ENCODE measurements around the gene TARBP1. TPM values are rescaled to one million over a fixed set of nuclear protein-coding genes. Genes with fewer than 3 reads are reported as not detected.

Gene TARBP1
- total RNA-seq, 1 experiment from 2014 or later, result 47.3 TPM

DNA sequence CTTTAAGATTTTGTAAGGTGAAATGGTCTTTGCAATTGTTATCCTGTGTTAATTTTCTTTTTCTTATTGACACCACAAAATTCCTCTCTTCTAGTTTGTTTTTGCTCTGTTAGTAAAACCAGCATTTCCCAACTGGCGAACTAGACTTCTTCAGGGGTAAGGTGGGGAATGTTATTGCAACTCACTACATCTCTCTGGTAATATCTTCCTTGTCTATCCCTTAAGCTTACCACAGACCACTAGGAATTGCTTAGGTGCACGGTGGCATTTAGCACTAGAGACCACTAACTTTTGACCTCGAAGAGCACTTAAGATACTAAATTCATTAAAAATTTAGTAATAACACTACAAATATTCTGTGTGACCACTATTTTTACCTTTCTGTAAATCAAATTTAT lies 109.9 kb downstream of the TARBP1 start:
- H3K79me2 ChIP-seq (ENCODE audit: low read depth), result peaks cover 25% of the 10 kb centered on the region
- intact Hi-C loops (cut with micrococcal nuclease; ENCODE audit: unreplicated experiment), result no loop called here
- no peaks in the 10 kb centered on the region; the same call in 1 of the 2 replicates for H3K36me3 ChIP-seq (ENCODE audit: low read depth)
- DNase-seq, result no peak
- H3K4me3 ChIP-seq, result 0 out of 2 replicates have a peak overlapping the region, but pooled peaks have one; percentile 10
- H3K4me2 ChIP-seq, result no peak overlapping the region
- H3F3A ChIP-seq (ENCODE audit: insufficient read depth, low read depth), result peaks cover 34% of the 10 kb centered on the region
- no peak overlapping the region for H2AFZ ChIP-seq
- peaks cover 38% of the 10 kb centered on the region for H3K4me1 ChIP-seq (replicated peaks; ENCODE audit: insufficient read depth)
- H3K9me3 ChIP-seq (ENCODE audit: insufficient read depth, low read depth), result 0 out of 2 replicates have a peak, but pooled peaks cover 9% of the 10 kb centered on the region
- TF ChIP-seq CTCF (conservative IDR thresholded peaks at IDR 0.05) (no peak), EZH2 (IDR thresholded peaks at IDR 0.05; ENCODE audit: low read depth) (no peak)
- CTCF ChIA-PET, result no interaction called here
- no peaks in the 10 kb centered on the region for H4K20me1 ChIP-seq (ENCODE audit: insufficient read depth)
- peak overlapping the region; percentile 99 for H3K27ac ChIP-seq
- no TSS peak for BruUV-seq (replicated peaks)
- no peaks in the 10 kb centered on the region for H3K27me3 ChIP-seq (ENCODE audit: insufficient read depth, low read depth)
- H3K9me2 ChIP-seq (ENCODE audit: insufficient read depth), result no peaks in the 10 kb centered on the region
- POLR2A ChIA-PET (ENCODE audit: unreplicated experiment), result interaction anchor here (0.7 kb wide), 1 partner anchor 50 kb away, joined by 8 read pairs; no protein-coding TSS in a partner anchor

GRCh38 chr1:234368320-234369032 lies 110.5 kb downstream of the TARBP1 start:
- Histone ChIP-seq H3K4me3 (0 out of 2 replicates have a peak overlapping the region, but pooled peaks have one; percentile 10), H3K36me3 (ENCODE audit: low read depth) (no peaks in the 10 kb centered on the region; the same call in 1 of the 2 replicates), H3K79me2 (ENCODE audit: low read depth) (peaks cover 19% of the 10 kb centered on the region), H4K20me1 (ENCODE audit: insufficient read depth) (no peaks in the 10 kb centered on the region), H3K9me2 (ENCODE audit: insufficient read depth) (no peaks in the 10 kb centered on the region), H3K27ac (peak overlapping the region; percentile 99), H3K9me3 (ENCODE audit: insufficient read depth, low read depth) (0 out of 2 replicates have a peak, but pooled peaks cover 9% of the 10 kb centered on the region), H3K4me1 (replicated peaks; ENCODE audit: insufficient read depth) (peaks cover 38% of the 10 kb centered on the region), H3F3A (ENCODE audit: insufficient read depth, low read depth) (peaks cover 34% of the 10 kb centered on the region), H3K4me2 (no peak overlapping the region), H2AFZ (no peak overlapping the region), H3K27me3 (ENCODE audit: insufficient read depth, low read depth) (no peaks in the 10 kb centered on the region)
- ChIA-PET CTCF (interaction anchor here (0.6 kb wide), 1 partner anchor 464 kb away, joined by 3 read pairs; the partner anchor contains the start of gene SLC35F3), POLR2A (ENCODE audit: unreplicated experiment) (no interaction called here)
- BruUV-seq (replicated peaks), result no TSS peak
- no peak for DNase-seq
- intact Hi-C loops (cut with micrococcal nuclease; ENCODE audit: unreplicated experiment), result no loop called here
- no peak for TF ChIP-seq EZH2 (IDR thresholded peaks at IDR 0.05; ENCODE audit: low read depth)
- no peak for TF ChIP-seq CTCF (conservative IDR thresholded peaks at IDR 0.05)

GRCh38 chr1:234362558-234362957 lies 116.4 kb downstream of the TARBP1 start:
- H3K4me3 ChIP-seq, result no peak overlapping the region
- H3K4me1 ChIP-seq (replicated peaks; ENCODE audit: insufficient read depth), result no peaks in the 10 kb centered on the region
- no peaks in the 10 kb centered on the region for H3K36me3 ChIP-seq (ENCODE audit: low read depth)
- H3K4me2 ChIP-seq, result no peak overlapping the region
- H3K27ac ChIP-seq, result no peak overlapping the region
- no peak overlapping the region for H2AFZ ChIP-seq
- intact Hi-C loops (cut with micrococcal nuclease; ENCODE audit: unreplicated experiment), result no loop called here
- CTCF ChIA-PET, result no interaction called here
- no peaks in the 10 kb centered on the region for H4K20me1 ChIP-seq (ENCODE audit: insufficient read depth)
- DNase-seq, result no peak
- no peaks in the 10 kb centered on the region for H3K27me3 ChIP-seq (ENCODE audit: insufficient read depth, low read depth)
- POLR2A ChIA-PET (ENCODE audit: unreplicated experiment), result no interaction called here
- no peaks in the 10 kb centered on the region for H3K79me2 ChIP-seq (ENCODE audit: low read depth)
- H3K9me2 ChIP-seq (ENCODE audit: insufficient read depth), result no peaks in the 10 kb centered on the region
- no peaks in the 10 kb centered on the region for H3F3A ChIP-seq (ENCODE audit: insufficient read depth, low read depth)
- no peaks in the 10 kb centered on the region; the same call in 1 of the 2 replicates for H3K9me3 ChIP-seq (ENCODE audit: insufficient read depth, low read depth)
- TF ChIP-seq EZH2 (IDR thresholded peaks at IDR 0.05; ENCODE audit: low read depth), result no peak
- no peak for TF ChIP-seq CTCF (conservative IDR thresholded peaks at IDR 0.05)
- no TSS peak for BruUV-seq (replicated peaks)

Measured in PC-9 (cell line).